HepG2 (cell line): ENCODE results near the gene SIK3. TPM values are rescaled to one million over a fixed set of nuclear protein-coding genes. Genes with fewer than 3 reads are reported as not detected.

ENCODE experiments used
- CBX5 ChIP-seq: sonication (generic); formaldehyde crosslinking; IDR thresholded peaks from 2 replicates; pipeline ENCODE4 v1.4.0; 2020; ENCODE audit warnings: missing genetic modification reagents, borderline replicate concordance
- DDIT3 ChIP-seq: sonication (generic); formaldehyde crosslinking; IDR thresholded peaks from 2 replicates; pipeline ENCODE4 v1.4.0; 2020; ENCODE audit warnings: mild to moderate bottlenecking, missing genetic modification reagents
- HDAC6 ChIP-seq: fragments of 200-600 bp; sonication (generic); IDR thresholded peaks from 2 replicates; pipeline ENCODE4 v1.7.0; 2017; ENCODE audit warnings: mild to moderate bottlenecking, antibody characterized with exemption, low read length, low read depth
- MED13 ChIP-seq: sonication (generic); formaldehyde crosslinking; IDR thresholded peaks from 2 replicates; pipeline ENCODE4 v1.5.0; 2020; ENCODE audit warnings: missing genetic modification reagents
- MXD3 ChIP-seq: IDR thresholded peaks from 2 replicates; pipeline ENCODE4 v1.6.1; 2016; ENCODE audit warnings: mild to moderate bottlenecking, missing biosample characterization, missing genetic modification reagents
- NAIF1 ChIP-seq: sonication (generic); formaldehyde crosslinking; IDR thresholded peaks from 2 replicates; pipeline ENCODE4 v1.5.0; 2020; ENCODE audit warnings: mild to moderate bottlenecking, missing genetic modification reagents, borderline replicate concordance
- NKX3-1 ChIP-seq: sonication (generic); formaldehyde crosslinking; IDR thresholded peaks from 2 replicates; pipeline ENCODE4 v1.5.0; 2020; ENCODE audit warnings: missing genetic modification reagents
- PATZ1 ChIP-seq: sonication (generic); formaldehyde crosslinking; IDR thresholded peaks from 2 replicates; pipeline ENCODE4 v1.4.0; 2020; ENCODE audit warnings: missing genetic modification reagents
- PHF20 ChIP-seq: sonication (generic); formaldehyde crosslinking; IDR thresholded peaks from 2 replicates; pipeline ENCODE4 v1.5.0; 2020; ENCODE audit warnings: mild to moderate bottlenecking, missing genetic modification reagents
- PRDM10 ChIP-seq: sonication (generic); formaldehyde crosslinking; IDR thresholded peaks from 2 replicates; pipeline ENCODE4 v1.4.0; 2020; ENCODE audit warnings: low read depth, missing genetic modification reagents
- RBAK ChIP-seq: sonication (generic); formaldehyde crosslinking; IDR thresholded peaks from 2 replicates; pipeline ENCODE4 v1.5.1; 2020; ENCODE audit warnings: mild to moderate bottlenecking, missing genetic modification reagents
- SALL2 ChIP-seq: sonication (generic); formaldehyde crosslinking; IDR thresholded peaks from 2 replicates; pipeline ENCODE4 v1.8.1; 2023; ENCODE audit warnings: mild to moderate bottlenecking, missing genetic modification reagents, inconsistent platforms
- TGIF2 ChIP-seq: IDR thresholded peaks from 2 replicates; pipeline ENCODE4 v1.6.1; 2016; ENCODE audit warnings: control low read depth, missing compliant biosample characterization
- ZBTB39 ChIP-seq: sonication (generic); formaldehyde crosslinking; IDR thresholded peaks from 2 replicates; pipeline ENCODE4 v1.5.0; 2020; ENCODE audit warnings: missing genetic modification reagents
- ZIK1 ChIP-seq: sonication (generic); formaldehyde crosslinking; IDR thresholded peaks from 2 replicates; pipeline ENCODE4 v1.5.0; 2020; ENCODE audit warnings: mild to moderate bottlenecking, low read depth, missing genetic modification reagents, borderline replicate concordance
- ZNF597 ChIP-seq: sonication (generic); formaldehyde crosslinking; IDR thresholded peaks from 2 replicates; pipeline ENCODE4 v1.5.0; 2020; ENCODE audit warnings: missing genetic modification reagents
- ZNF598 ChIP-seq: sonication (generic); formaldehyde crosslinking; IDR thresholded peaks from 2 replicates; pipeline ENCODE4 v1.5.1; 2020; ENCODE audit warnings: mild to moderate bottlenecking, missing genetic modification reagents, borderline replicate concordance
- ZNF883 ChIP-seq: sonication (generic); formaldehyde crosslinking; IDR thresholded peaks from 2 replicates; pipeline ENCODE4 v1.5.1; 2020; ENCODE audit warnings: mild to moderate bottlenecking, missing genetic modification reagents; ENCODE audit errors: not compliant biosample characterization
- polyA plus RNA-seq, 8 experiments: library from polyadenylated mRNA; depleted of rRNA in 3 of 8; stranded (reverse) in 7 of 8; unstranded in 1 of 8; fragments of >200 nt; fragmentation: Illumina TruSeq in 4 of 8; extraction: Trizol in 4 of 8; gene quantifications; 2 replicates each; pipeline versions ENCODE4 v1.2.1 to v1.2.3, GENCODE V29; 2011 to 2016; ENCODE audit warnings: low read depth in 4 of 8, missing spikeins in 1 of 8, mixed read lengths in 1 of 8; ENCODE audit not compliant: insufficient read depth in 1 of 8
- total RNA-seq, 5 experiments: library from RNA; depleted of rRNA; stranded (reverse); fragments of >200 nt; fragmentation: Illumina TruSeq; extraction: Trizol; gene quantifications; 2 replicates each; pipeline ENCODE4 v1.2.3, GENCODE V29; 2016; ENCODE audit warnings: low read depth in 1 of 5

The SIK3 gene
- total and polyA plus RNA-seq, 2 of the 13 experiments (the other 11 are each of a cell fraction or from before 2014, with no cell fraction given), result 5.7 to 9.8 TPM

GRCh38 chr11:117072517-117073461 is 25.4 kb downstream of the SIK3 start (continued):
- no peak for TF ChIP-seq ZIK1 (CRISPR knock-in tag)
- TF ChIP-seq TGIF2 (CRISPR knock-in tag), result 0 out of 2 replicates have a peak, but pooled peaks have one; percentile 30
- TF ChIP-seq ZNF598 (CRISPR knock-in tag), result no peak
- no peak for TF ChIP-seq ZBTB39
- no peak for TF ChIP-seq ZNF597 (CRISPR knock-in tag)
- no peak for TF ChIP-seq CBX5 (CRISPR knock-in tag)
- no peak for TF ChIP-seq PRDM10
- peak; percentile 79; the same call in 1 of the 2 replicates for TF ChIP-seq NKX3-1 (CRISPR knock-in tag)
- no peak for TF ChIP-seq MXD3 (CRISPR knock-in tag)
- no peak; the same call in 1 of the 2 replicates for TF ChIP-seq PHF20 (CRISPR knock-in tag)
- peak; percentile 34; the same call in 1 of the 2 replicates for TF ChIP-seq PATZ1 (CRISPR knock-in tag)
- TF ChIP-seq ZNF883, result no peak
- TF ChIP-seq DDIT3, result no peak
- TF ChIP-seq RBAK (CRISPR knock-in tag), result no peak
- no peak for TF ChIP-seq HDAC6
- TF ChIP-seq NAIF1, result no peak
- TF ChIP-seq MED13 (CRISPR knock-in tag), result no peak
- no peak for TF ChIP-seq SALL2 (CRISPR knock-in tag)
